GM10266 (cell line): ENCODE data around the gene STK33.
A peak's percentile ranks its signal among the peaks of the same experiment; 100 is the strongest.

Experiments used
- DNase-seq: peaks from one replicate; pipeline ENCODE4 v3.0.0; 2012; ENCODE audit errors: extremely low spot score
- TF ChIP-seq, protein P1 (sequence below): IDR thresholded peaks from 2 replicates; pipeline ENCODE4 v1.5.1; 2012; ENCODE audit warnings: mild to moderate bottlenecking, low read depth; ENCODE audit not compliant: control insufficient read depth, insufficient read depth; ENCODE audit errors: missing control alignments

STK33 gene

DNA sequence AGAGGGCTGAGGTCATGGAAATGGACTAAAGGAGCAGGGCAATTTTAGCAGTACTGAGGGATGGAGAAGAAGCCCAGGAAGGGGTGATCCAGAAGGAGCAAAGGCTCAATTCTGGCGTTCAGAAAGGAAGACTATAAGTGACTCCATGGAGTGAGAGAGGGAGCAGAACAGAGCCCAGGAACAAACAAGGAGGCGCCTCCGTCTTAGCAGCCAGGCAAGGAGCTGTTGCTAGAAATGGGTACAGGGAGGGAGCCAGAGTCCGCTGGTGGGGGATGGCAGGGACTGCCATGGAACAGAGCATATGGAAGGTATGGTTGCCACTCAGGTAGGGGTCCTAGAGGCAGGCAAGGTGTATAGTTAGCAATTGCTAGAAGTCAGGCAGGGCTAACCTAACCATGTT, 20.5 kb upstream of the STK33 start:
- TF ChIP-seq, protein P1, sequence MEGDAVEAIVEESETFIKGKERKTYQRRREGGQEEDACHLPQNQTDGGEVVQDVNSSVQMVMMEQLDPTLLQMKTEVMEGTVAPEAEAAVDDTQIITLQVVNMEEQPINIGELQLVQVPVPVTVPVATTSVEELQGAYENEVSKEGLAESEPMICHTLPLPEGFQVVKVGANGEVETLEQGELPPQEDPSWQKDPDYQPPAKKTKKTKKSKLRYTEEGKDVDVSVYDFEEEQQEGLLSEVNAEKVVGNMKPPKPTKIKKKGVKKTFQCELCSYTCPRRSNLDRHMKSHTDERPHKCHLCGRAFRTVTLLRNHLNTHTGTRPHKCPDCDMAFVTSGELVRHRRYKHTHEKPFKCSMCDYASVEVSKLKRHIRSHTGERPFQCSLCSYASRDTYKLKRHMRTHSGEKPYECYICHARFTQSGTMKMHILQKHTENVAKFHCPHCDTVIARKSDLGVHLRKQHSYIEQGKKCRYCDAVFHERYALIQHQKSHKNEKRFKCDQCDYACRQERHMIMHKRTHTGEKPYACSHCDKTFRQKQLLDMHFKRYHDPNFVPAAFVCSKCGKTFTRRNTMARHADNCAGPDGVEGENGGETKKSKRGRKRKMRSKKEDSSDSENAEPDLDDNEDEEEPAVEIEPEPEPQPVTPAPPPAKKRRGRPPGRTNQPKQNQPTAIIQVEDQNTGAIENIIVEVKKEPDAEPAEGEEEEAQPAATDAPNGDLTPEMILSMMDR, result no peak
- no peak for DNase-seq

DNA sequence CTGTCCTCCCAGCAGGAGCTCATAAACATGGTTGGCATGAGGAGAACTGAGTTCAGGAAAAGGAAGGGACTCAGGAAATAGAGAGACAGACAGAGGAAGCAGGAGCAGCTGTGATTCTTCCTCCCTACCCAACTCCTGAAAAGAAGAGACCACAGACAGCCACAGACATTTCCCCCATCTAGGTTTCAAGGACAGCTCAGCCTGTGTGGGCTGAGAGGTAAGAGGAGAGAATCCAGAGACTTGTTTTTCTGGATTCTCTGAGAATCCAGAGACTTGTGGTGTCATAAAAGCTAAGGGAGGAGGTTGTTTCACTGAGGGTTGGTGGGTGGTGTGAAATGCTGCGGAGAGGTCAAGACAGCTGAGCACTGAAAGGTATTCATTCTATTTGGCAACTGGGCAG, 19.0 kb upstream of the STK33 start:
- DNase-seq, result no peak
- TF ChIP-seq, protein P1, result no peak

GRCh38 chr11:8612522-8612921, 18.5 kb upstream of the STK33 start:
- no peak for DNase-seq
- TF ChIP-seq, protein P1, result no peak

DNA sequence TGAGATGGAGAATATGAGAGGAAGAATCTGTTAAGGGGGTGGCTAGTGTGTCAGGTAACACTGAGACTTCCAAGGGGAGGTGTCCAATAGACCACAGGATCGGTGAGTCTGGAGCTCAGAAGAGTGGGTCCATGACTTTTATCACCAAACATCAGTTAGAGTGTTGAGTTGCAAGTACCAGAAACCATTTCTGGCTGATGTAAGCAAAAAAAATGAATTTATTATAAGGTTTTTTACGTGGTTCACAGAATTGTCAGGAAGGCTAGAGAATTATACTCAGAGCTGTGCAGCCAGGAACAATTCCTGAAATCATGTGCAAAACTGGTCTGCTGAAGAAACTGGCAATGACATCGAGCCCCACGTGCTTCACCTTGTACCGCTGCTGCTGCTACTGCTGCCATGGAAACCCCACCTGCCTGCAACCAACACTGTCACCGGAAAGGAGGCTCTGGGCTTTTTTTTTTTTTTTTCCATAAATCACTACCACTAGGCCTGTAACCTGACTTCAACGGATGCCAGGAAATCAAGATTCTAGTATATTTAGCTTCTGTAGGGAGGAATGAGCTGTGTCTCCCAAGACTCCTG, 16.6 kb upstream of the STK33 start:
- no peak for DNase-seq
- TF ChIP-seq, protein P1, result no peak

GRCh38 chr11:8608652-8609051, 14.6 kb upstream of the STK33 start:
- TF ChIP-seq, protein P1, result no peak
- no peak for DNase-seq

DNA sequence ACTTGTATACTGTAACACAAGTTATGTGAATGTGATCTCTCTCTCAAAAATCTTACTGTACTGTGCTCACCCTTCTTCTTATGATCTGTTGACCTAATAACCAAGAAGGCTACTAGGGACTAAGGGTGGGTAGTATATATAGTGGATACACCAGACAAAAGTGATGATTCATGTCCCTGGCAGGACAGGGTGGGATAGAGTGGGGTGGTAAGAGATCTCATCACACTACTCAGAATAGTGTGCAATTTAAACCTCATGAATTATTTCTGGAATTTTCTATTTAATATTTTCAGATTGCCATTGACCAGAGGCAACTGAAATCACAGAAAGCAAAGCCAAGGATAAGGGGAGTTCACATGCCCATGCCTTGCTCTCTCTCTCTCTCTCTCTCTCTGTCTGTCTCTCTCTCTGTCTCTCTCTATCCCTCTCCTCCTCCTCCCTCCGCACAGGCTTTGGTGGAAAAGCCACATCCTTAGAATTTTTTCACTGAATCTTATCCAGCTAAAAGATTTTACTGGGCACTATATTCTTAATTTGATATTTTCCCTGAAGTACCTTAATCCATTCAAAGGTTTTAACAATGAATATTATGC, 12.0 kb upstream of the STK33 start:
- TF ChIP-seq, protein P1, result no peak
- DNase-seq, result no peak

GRCh38 chr11:8604078-8604723, 10.2 kb upstream of the STK33 start:
- TF ChIP-seq, protein P1, result peak; percentile 87
- peak; percentile 68 for DNase-seq
